Limb (tissue), 2 donors: Measurements from ENCODE around the gene CRACR2B.
A peak's percentile ranks its signal among the peaks of the same experiment; 100 is the strongest.

ENCODE experiments used
- DNase-seq, 2 donors: peaks; one replicate each; pipeline ENCODE4 v3.0.0-alpha.2; 2016; ENCODE audit errors: extremely low spot score in 2 of 2

CRACR2B gene

GRCh38 chr11:827897-828192 is at the start of gene CRACR2B:
Gene CRACR2B, plus strand, starts transcription at chr11:827919. Its CDS starts 689 bp downstream, at chr11:828608.
- no peak for DNase-seq

- DNase-seq, result no peak
Observed at GRCh38 chr11:778976-779954, 48.5 kb upstream of the CRACR2B start.

GRCh38 chr11:779955-780532 is 47.7 kb upstream of the CRACR2B start:
- no peak for DNase-seq

- DNase-seq, result peak in 1 of 2 donors; percentile 33
Observed at GRCh38 chr11:782264-783174, 45.2 kb upstream of the CRACR2B start.

- DNase-seq, result peak; percentile 84 to 87
Observed at GRCh38 chr11:783581-784015, 44.1 kb upstream of the CRACR2B start.

- no peak for DNase-seq
Observed at GRCh38 chr11:786235-787083, 41.3 kb upstream of the CRACR2B start.

- no peak for DNase-seq
Observed at GRCh38 chr11:787084-787675, 40.5 kb upstream of the CRACR2B start.

GRCh38 chr11:788009-788640 is 39.6 kb upstream of the CRACR2B start:
- DNase-seq, result no peak

GRCh38 chr11:788953-789940 is 38.5 kb upstream of the CRACR2B start:
- no peak for DNase-seq

- DNase-seq, result peak in 1 of 2 donors; percentile 80
Observed at GRCh38 chr11:789943-790342, 37.8 kb upstream of the CRACR2B start, which contains the start of gene CEND1. Gene CEND1, minus strand, starts transcription at chr11:790090. Its CDS starts 1,514 bp downstream, at chr11:788576.

GRCh38 chr11:790721-791564 is 36.8 kb upstream of the CRACR2B start:
- DNase-seq, result no peak

GRCh38 chr11:791658-792534 is 35.8 kb upstream of the CRACR2B start:
- DNase-seq, result no peak

GRCh38 chr11:792535-792821 is 35.2 kb upstream of the CRACR2B start:
- no peak for DNase-seq

- no peak for DNase-seq
Observed at GRCh38 chr11:792873-793272, 34.8 kb upstream of the CRACR2B start.

GRCh38 chr11:793556-793955 is 34.2 kb upstream of the CRACR2B start:
- DNase-seq, result no peak

- DNase-seq, result no peak
Observed at GRCh38 chr11:794013-794765, 33.5 kb upstream of the CRACR2B start.
